Psoas muscle (tissue), 8 donors: ENCODE data around the gene NEK5. TPM values are rescaled to one million over a fixed set of nuclear protein-coding genes. Genes with fewer than 3 reads are reported as not detected.
"Not testable (repeated sequence)": the region's sequence is repeated elsewhere in the genome, so short reads cannot be mapped to it uniquely, and the experiment has no call there.

Experiments
- ATAC-seq, 4 donors: fragments of 200-7000 bp; cut with Tn5 transposase; one replicate each; pipeline ENCODE4 v1.9.1; 2020; ENCODE audit warnings: moderate library complexity in 3 of 4, mild to moderate bottlenecking in 2 of 4
- DNase-seq, 2 donors: peaks; one replicate each; pipeline ENCODE4 v3.0.0-alpha.2; 2020
- H3K27ac ChIP-seq: fragments of 200-600 bp; one replicate; pipeline ENCODE4 v1.8.0; 2022
- H3K27me3 ChIP-seq, 3 donors: fragments of 200-600 bp in 1 of 3; one replicate each; pipeline versions ENCODE4 v1.6.1 to v1.8.0; 2013 to 2022; ENCODE audit warnings: low read length in 2 of 3, mild to moderate bottlenecking in 2 of 3, moderate library complexity in 1 of 3; ENCODE audit not compliant: insufficient read depth in 3 of 3
- H3K36me3 ChIP-seq, 2 donors: fragments of 200-600 bp in 1 of 2; one replicate each; pipeline versions ENCODE4 v1.6.1 to v1.8.0; 2013 to 2022; ENCODE audit warnings: low read depth in 1 of 2, mild to moderate bottlenecking in 1 of 2, moderate library complexity in 1 of 2; ENCODE audit not compliant: insufficient read depth in 1 of 2
- H3K4me1 ChIP-seq: fragments of 200-600 bp; one replicate; pipeline ENCODE4 v1.8.0; 2022
- H3K4me3 ChIP-seq: fragments of 200-600 bp; one replicate; pipeline ENCODE4 v1.8.0; 2022; ENCODE audit warnings: mild to moderate bottlenecking
- H3K9me3 ChIP-seq: fragments of 200-600 bp; one replicate; pipeline ENCODE4 v1.8.0; 2022
- whole genome bisulfite sequencing, 3 donors: extraction: QIAGEN DNeasy Blood & Tissue Kit; methylation state at CpG; one replicate each; pipeline versions ENCODE4 v1.1.6 to v1.1.7; 2013; 5-methylcytosine and 5-hydroxymethylcytosine counted together
- intact Hi-C, 2 donors: fragments of 100-400 bp; cut with DNase I; formaldehyde crosslinking; loops; one replicate each; pipeline versions ENCODE4 v1.11.0 to v1.14.2; 2022
- polyA plus RNA-seq, 3 donors: library from polyadenylated mRNA; stranded (reverse); fragments of 200-250 nt; gene quantifications; one replicate each; pipeline ENCODE4 v1.2.3, GENCODE V29; 2013
- total RNA-seq, 4 donors: library from RNA; stranded (reverse); fragmentation: NEBNext Ultra II Directional in 2 of 4; extraction: Animal tissue kit (Norgen Biotek cat#: 25700) in 2 of 4; gene quantifications; one replicate each; pipeline versions ENCODE4 v1.2.1 to v1.2.4, GENCODE V29; 2021 to 2023
- TF ChIP-seq, protein P1 (sequence below): fragments of 200-600 bp; IDR thresholded peaks from one replicate; pipeline ENCODE4 v1.8.0; 2022; ENCODE audit warnings: antibody characterized with exemption
- donor health status: healthy with polysubstance abuse.
- donor health status: DM: no; HTN: no; CAD: no; lungs with moderate emphysema.
- donor health status: Bipolar disorder and iron deficiency.
- donor health status: healthy.
- donor health status: DM: yes; HTN: yes; CAD: no.
- donor health status: DM: no; HTN: no; CAD: no.
- donor health status: DM: no; HTN: no; CAD: no.
- donor health status: DM: yes; HTN: yes; CAD: no.

Gene NEK5
- total and polyA plus RNA-seq, 7 donors, result 0.03 to 0.48 (median 0.05) TPM; not detected in 4

DNA sequence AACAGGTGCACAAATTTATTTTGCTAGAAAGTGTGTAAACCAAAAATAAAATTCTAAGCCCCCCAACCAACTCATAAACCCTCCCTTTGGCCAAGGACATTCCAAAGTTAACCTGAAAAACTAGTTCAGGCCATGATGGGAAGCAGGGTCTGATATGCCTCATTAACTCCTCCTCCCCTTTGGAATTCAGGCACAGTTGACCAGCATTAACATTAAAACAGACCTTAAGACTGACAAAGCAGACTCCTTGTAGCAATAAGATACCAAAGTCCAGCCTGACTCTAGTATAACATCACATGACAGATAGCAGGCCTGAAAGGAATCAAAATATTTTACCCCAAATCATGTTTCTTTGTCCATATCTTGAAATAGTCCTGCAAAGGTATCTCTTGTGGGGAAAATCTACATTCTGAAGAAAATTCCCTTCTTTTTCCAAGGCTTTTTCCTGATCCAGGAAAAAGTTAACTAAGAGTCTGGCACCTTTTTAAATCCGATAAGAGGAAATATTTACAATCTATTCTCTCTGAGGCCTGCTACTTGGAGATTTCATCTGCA, 19.7 kb downstream of the NEK5 start:
- Histone ChIP-seq H3K9me3 (no peaks in the 10 kb centered on the region), H3K36me3 (no peaks in the 10 kb centered on the region), H3K4me3 (no peak overlapping the region), H3K27ac (no peak overlapping the region), H3K4me1 (no peaks in the 10 kb centered on the region), H3K27me3 (no peaks in the 10 kb centered on the region)
- TF ChIP-seq, protein P1, sequence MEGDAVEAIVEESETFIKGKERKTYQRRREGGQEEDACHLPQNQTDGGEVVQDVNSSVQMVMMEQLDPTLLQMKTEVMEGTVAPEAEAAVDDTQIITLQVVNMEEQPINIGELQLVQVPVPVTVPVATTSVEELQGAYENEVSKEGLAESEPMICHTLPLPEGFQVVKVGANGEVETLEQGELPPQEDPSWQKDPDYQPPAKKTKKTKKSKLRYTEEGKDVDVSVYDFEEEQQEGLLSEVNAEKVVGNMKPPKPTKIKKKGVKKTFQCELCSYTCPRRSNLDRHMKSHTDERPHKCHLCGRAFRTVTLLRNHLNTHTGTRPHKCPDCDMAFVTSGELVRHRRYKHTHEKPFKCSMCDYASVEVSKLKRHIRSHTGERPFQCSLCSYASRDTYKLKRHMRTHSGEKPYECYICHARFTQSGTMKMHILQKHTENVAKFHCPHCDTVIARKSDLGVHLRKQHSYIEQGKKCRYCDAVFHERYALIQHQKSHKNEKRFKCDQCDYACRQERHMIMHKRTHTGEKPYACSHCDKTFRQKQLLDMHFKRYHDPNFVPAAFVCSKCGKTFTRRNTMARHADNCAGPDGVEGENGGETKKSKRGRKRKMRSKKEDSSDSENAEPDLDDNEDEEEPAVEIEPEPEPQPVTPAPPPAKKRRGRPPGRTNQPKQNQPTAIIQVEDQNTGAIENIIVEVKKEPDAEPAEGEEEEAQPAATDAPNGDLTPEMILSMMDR, result no peak
- ATAC-seq, result no peak
- WGBS, 3 donors, result 85 to 88% (median 87%) methylated on average over 1 of the region's 1 CpG
- intact Hi-C loops, result no loop called here
- no peak for DNase-seq

DNA sequence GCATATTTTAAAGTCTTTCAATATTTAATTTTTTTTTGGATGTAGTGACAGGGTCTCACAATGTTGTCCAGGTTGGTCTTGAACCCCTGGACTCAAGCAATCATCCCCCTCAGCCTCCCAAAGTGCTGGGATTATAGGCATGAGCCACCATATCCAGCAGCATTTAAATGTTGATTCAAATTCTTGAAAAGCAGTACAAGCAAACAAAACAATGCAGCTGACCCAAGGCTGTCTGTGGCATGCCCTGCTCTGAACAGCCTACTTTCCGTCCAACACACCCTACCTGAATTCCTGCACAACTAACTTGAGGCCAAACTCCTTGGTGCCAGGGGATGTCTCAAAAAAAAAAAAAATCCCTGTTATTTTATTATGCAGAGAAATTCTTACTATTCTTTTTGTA, 23.0 kb downstream of the NEK5 start:
- intact Hi-C loops, result no loop called here
- Histone ChIP-seq H3K27me3 (no peaks in the 10 kb centered on the region), H3K27ac (no peak overlapping the region), H3K36me3 (no peaks in the 10 kb centered on the region), H3K9me3 (no peaks in the 10 kb centered on the region), H3K4me1 (no peaks in the 10 kb centered on the region), H3K4me3 (no peak overlapping the region)
- ATAC-seq, result no peak
- WGBS, 3 donors, result 79 to 93% (median 90%) methylated on average over 1 of the region's 1 CpG
- DNase-seq, result no peak
- TF ChIP-seq, protein P1, result no peak

GRCh38 chr13:52104624-52105023, 24.2 kb downstream of the NEK5 start:
- no peaks in the 10 kb centered on the region for H3K27me3 ChIP-seq
- no peak overlapping the region for H3K27ac ChIP-seq
- no peak overlapping the region for H3K4me3 ChIP-seq
- no peaks in the 10 kb centered on the region for H3K9me3 ChIP-seq
- no peaks in the 10 kb centered on the region for H3K4me1 ChIP-seq
- intact Hi-C loops, result no loop called here
- WGBS, 3 donors, result 93 to 98% (median 96%) methylated on average over 1 of the region's 1 CpG
- DNase-seq, result no peak
- ATAC-seq, result no peak
- H3K36me3 ChIP-seq, result no peaks in the 10 kb centered on the region
- TF ChIP-seq, protein P1, result no peak

GRCh38 chr13:52103386-52103785, 25.5 kb downstream of the NEK5 start:
- Histone ChIP-seq H3K27me3 (no peaks in the 10 kb centered on the region), H3K4me3 (no peak overlapping the region), H3K36me3 (no peaks in the 10 kb centered on the region), H3K27ac (no peak overlapping the region), H3K4me1 (no peaks in the 10 kb centered on the region), H3K9me3 (no peaks in the 10 kb centered on the region)
- WGBS, 3 donors, result 79 to 83% (median 80%) methylated on average over 5 of the region's 5 CpGs
- ATAC-seq (no peak), DNase-seq (no peak)
- intact Hi-C loops, result no loop called here
- TF ChIP-seq, protein P1, result no peak

GRCh38 chr13:52102423-52102822, 26.4 kb downstream of the NEK5 start:
- H3K4me3 ChIP-seq, H3K9me3 ChIP-seq, H3K27me3 ChIP-seq, ATAC-seq, H3K4me1 ChIP-seq, H3K27ac ChIP-seq, intact Hi-C loops, DNase-seq, H3K36me3 ChIP-seq: not testable (repeated sequence)
- WGBS, 3 donors, result 92 to 96% (median 94%) methylated on average over 3 of the region's 3 CpGs
